Fibroblast of mammary gland (primary cell): ENCODE data around the gene MCEMP1.

Source experiments
- DNase-seq: peaks from one replicate; pipeline ENCODE4 v3.0.0-alpha.2; 2010; ENCODE audit warnings: low read depth
- H3K4me3 ChIP-seq: 2 replicates; pipeline ENCODE4 v1.5.1; 2011; ENCODE audit warnings: low read depth, mild to moderate bottlenecking, low read length, moderate library complexity; ENCODE audit not compliant: control insufficient read depth
- TF ChIP-seq, protein P1 (sequence below): conservative IDR thresholded peaks from 2 replicates; pipeline ENCODE4 v1.5.1; 2011; ENCODE audit warnings: low read depth, low read length, inconsistent platforms; ENCODE audit not compliant: control insufficient read depth, insufficient read depth

Gene MCEMP1

DNA sequence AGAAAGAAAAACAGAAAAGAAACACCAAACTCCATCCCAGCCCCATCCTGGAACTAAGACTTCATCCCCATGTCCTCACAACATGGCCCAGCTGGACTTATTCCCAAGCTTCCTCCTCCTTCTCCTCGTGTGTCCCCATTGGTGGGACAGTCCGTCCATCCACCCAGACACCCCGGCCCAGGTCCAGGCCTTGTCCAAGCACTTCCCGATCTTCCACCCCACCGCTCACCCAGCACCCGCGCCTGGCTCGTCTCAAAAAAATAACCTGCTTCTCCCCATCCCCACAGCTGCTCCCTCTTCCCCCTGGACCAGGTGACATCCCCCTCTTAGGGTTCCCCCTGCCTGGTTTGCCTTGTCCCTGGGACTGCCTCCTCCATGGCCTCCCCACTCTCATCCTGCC, 26.4 kb downstream of the MCEMP1 start:
- H3K4me3 ChIP-seq = no peak overlapping the region
- no peak for DNase-seq
- TF ChIP-seq, protein P1, sequence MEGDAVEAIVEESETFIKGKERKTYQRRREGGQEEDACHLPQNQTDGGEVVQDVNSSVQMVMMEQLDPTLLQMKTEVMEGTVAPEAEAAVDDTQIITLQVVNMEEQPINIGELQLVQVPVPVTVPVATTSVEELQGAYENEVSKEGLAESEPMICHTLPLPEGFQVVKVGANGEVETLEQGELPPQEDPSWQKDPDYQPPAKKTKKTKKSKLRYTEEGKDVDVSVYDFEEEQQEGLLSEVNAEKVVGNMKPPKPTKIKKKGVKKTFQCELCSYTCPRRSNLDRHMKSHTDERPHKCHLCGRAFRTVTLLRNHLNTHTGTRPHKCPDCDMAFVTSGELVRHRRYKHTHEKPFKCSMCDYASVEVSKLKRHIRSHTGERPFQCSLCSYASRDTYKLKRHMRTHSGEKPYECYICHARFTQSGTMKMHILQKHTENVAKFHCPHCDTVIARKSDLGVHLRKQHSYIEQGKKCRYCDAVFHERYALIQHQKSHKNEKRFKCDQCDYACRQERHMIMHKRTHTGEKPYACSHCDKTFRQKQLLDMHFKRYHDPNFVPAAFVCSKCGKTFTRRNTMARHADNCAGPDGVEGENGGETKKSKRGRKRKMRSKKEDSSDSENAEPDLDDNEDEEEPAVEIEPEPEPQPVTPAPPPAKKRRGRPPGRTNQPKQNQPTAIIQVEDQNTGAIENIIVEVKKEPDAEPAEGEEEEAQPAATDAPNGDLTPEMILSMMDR = no peak

DNA sequence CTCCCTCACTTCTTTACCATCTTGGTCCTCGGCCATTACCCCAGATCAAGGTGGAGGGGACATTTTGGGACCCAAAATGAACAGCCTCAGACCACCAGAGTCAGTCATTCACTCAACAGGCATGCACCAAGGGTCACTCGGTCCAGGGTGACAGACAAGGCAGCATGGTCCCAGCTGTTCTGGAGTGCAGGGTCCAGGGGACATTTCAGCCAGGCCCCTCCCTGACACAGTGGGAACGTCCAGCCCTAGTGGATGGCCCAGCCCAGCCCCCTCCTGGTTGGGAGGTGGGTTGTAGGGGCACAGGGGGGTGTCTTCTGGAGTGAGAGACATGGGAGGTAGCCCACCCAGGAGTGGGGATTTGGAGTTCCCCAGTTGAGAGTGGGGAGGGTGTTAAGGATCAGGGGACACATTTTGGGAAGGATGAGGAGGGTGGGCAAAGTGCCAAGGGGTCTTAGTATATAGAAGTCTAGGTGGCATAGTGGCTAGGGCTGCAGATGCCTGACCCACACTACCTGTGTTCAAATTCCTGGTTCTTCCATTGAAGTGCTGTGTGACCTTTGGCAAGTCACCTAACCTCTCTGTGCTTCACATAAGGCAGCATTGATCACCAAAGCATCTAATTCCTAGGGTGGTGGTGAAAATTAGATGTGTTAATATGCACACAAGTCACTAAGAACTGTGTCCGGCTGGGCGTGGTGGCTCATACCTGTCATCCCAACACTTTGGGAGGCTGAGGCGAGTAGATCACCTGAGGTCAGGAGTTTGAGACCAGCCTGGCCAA, 27.6 kb downstream of the MCEMP1 start:
- TF ChIP-seq, protein P1 = no peak
- no peak overlapping the region for H3K4me3 ChIP-seq

DNA sequence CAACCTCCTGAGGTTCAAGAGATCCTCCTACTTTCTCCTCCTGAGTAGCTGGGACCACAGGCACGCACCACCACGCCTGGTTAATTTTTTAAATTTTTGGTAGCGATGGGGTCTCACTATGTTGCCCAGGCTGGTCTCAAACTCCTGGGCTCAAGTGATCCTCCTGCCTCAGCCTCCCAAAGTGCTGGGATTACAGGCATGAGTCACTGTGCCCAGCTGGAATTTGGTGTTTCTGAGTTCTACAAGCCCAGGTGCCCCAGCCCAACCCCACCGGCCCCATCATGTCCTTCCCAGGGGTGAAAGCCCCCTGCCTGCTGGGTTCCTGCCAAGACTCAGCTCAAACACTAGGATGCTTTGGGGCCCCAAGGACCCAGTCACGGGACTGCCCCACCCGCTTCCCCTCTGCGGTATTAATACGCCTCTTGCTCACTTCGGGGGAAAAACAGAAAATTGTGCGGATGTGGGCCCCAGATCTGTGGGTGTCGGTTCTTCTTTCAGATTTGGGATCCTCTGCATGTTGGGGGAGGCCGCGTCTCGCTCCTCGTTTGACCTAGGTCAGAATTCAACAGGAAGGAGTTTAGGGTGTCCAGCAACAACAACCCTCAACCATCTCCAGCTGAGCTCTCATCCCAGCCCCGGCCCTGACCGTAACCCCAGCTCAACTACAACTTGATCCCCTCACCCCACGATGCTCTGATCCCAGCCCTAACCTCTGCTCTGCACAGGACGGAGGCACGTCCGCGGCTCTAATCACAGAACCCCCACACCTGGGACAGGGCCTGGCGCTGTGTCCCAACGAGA, 28.7 kb downstream of the MCEMP1 start:
- no peak overlapping the region for H3K4me3 ChIP-seq
- TF ChIP-seq, protein P1 = no peak
- no peak for DNase-seq

More for the DNA sequence above, 27.6 kb downstream of the MCEMP1 start:
- DNase-seq = no peak

DNA sequence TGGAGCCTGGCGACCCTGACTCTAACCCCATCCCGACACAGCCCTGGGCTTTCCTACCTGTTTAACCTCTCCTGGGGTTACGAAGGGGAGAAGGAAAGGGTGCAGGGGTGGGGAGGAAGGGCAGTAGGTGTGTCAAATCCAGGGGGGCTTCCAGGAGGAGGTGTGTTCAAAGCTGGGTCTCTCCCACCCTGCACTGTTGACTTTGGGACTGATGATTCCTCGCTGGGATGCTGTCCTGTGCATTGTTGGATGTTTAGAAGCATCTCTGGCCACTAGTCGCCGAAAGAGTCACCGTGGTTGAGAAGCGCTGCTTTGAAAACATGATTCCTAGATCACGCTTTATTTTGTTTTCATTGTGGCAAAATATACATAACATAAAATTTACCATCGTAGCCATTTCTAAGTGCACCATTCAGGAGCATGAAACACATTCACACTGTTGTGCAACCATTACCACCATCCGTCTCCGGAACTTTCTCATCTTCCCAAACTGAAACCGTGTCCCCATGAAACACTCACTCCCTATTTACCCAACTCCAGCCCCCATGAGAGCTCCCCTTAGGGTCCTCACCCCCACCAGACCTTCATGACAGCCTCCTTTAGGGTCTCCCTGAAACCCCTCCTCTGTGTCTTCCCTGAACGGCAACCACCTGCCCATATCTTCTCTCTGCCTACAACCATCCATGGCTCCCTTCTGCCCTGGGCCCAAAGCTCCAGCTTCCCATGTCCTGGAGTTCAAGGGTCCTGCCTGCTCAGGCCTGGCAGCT, 29.5 kb downstream of the MCEMP1 start:
- no peak overlapping the region for H3K4me3 ChIP-seq
- DNase-seq = no peak

DNA sequence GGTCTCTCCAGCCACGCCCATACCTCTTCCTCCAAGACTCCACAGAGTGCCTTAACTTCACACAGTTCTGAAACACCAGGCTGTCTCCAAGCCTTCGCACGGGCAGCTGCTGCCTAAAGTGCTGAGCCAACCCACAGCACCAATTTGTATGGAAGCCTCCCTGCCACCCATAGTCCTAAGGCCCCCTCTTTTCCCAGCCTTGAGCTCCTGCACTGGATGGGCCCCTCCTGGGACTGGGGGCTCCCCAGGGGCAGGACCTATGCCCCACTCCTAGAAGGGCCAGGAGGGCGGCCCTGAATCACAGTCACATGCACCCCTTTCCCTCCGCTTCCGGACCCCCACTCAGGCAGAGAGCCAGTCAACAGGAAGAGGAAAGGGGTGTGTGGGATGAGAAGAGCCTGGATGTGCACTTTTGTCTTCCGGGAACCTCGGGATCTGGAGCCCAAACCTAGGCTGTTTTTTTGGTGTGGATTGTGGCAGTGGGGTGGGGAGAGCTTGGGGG, 30.1 kb downstream of the MCEMP1 start:
- TF ChIP-seq, protein P1 = no peak
- H3K4me3 ChIP-seq = no peak overlapping the region
- DNase-seq = no peak

More for the DNA sequence above, 29.5 kb downstream of the MCEMP1 start:
- TF ChIP-seq, protein P1 = no peak

DNA sequence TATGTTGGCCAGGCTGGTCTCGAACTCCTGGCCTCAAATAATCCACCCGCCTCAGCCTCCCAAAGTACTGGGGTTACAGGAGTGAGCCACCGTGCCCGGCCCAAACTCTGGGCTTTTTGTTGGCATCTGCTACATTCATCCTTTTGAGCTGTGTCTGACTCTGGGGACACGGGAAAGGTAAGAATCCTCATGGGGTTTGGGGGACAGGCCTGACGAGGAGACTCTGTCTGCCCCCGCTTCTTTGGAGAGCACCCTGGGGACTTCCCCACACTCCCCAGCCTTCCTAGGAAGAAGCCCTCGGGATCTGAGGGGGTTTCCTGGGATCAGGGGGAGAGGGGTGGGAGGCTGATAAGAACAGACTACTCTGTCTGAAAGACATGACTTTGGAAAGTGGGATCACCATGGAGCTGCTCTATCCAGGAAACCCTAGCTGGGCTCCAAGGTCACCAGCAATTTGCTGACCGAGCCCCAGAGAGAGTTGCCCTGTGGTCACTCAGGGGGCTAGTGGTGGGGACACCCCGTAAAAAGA, 33.1 kb downstream of the MCEMP1 start:
- TF ChIP-seq, protein P1 = no peak
- no peak overlapping the region for H3K4me3 ChIP-seq
- DNase-seq = no peak
